ENCODE measurements around the gene ATP6V0A4. TPM values are rescaled to one million over a fixed set of nuclear protein-coding genes. Genes with fewer than 3 reads are reported as not detected.

ATP6V0A4 gene
- total RNA-seq, 1 experiment from 2014 or later = 9.1 TPM

DNA sequence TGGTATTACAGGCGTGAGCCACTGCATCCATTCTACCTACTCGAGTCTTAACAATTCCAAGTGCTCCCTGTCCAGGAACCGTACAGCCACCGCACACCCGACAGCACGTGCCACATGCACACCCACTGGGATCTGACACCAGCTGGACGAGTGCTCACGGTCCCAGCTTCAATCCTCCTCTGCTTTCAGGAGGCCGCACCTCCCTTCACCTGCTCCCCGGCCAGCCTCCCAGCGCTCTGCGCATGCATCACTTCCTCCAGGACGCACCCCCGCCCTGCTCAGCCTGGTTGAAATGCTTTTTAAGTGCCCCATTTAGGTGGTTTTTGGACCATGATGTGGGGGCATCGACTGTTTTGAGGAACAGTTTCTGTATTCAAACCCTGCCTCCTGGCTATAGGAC is 47.5 kb downstream of the ATP6V0A4 start:
- no peaks in the 10 kb centered on the region for H3K9me2 ChIP-seq (ENCODE audit: insufficient read depth)
- intact Hi-C loops (cut with micrococcal nuclease; ENCODE audit: unreplicated experiment) = loop anchor here (10.0 kb wide), 1 partner anchor 284 kb away; the partner anchor contains the start of gene ZC3HAV1L
- CTCF ChIA-PET = no interaction called here

DNA sequence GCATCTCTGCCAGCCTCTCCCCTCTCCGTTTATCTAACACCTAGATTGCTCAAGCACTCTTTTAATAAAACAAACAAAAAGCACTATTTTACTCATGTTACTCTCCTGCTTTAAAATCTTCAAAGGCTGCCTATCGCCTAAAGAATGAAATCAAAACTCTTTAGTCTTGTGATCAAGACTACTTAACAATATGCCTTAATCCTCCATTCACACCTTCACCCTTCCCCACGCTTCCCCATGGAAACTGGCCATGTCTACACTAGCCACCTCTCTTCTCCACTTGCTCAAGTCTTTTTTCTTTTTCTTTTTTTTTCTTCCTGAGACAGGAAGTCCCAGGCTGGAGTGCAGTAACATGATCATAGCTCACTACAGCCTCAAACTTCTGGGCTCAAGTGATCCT is 48.0 kb downstream of the ATP6V0A4 start:
- POLR2A ChIA-PET (ENCODE audit: unreplicated experiment) = interaction anchor here (0.6 to 0.7 kb wide), 2 partner anchors 93 to 112 kb away, joined by 3 to 5 read pairs; no protein-coding TSS in a partner anchor
- H3K4me2 ChIP-seq = peak overlapping the region; percentile 3; the same call in 1 of the 2 replicates
- no peak overlapping the region for H3K4me3 ChIP-seq
- H3K9me3 ChIP-seq (ENCODE audit: insufficient read depth, low read depth) = no peaks in the 10 kb centered on the region
- H3K27me3 ChIP-seq (ENCODE audit: insufficient read depth, low read depth) = no peaks in the 10 kb centered on the region
- no peak for TF ChIP-seq EZH2 (IDR thresholded peaks at IDR 0.05; ENCODE audit: low read depth)
- TF ChIP-seq, protein P1, sequence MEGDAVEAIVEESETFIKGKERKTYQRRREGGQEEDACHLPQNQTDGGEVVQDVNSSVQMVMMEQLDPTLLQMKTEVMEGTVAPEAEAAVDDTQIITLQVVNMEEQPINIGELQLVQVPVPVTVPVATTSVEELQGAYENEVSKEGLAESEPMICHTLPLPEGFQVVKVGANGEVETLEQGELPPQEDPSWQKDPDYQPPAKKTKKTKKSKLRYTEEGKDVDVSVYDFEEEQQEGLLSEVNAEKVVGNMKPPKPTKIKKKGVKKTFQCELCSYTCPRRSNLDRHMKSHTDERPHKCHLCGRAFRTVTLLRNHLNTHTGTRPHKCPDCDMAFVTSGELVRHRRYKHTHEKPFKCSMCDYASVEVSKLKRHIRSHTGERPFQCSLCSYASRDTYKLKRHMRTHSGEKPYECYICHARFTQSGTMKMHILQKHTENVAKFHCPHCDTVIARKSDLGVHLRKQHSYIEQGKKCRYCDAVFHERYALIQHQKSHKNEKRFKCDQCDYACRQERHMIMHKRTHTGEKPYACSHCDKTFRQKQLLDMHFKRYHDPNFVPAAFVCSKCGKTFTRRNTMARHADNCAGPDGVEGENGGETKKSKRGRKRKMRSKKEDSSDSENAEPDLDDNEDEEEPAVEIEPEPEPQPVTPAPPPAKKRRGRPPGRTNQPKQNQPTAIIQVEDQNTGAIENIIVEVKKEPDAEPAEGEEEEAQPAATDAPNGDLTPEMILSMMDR (conservative IDR thresholded peaks at IDR 0.05) = no peak
- no peaks in the 10 kb centered on the region for H4K20me1 ChIP-seq (ENCODE audit: insufficient read depth)
- peaks cover 41% of the 10 kb centered on the region for H3F3A ChIP-seq (ENCODE audit: insufficient read depth, low read depth)
- BruUV-seq (replicated peaks) = no TSS peak
- DNase-seq = no peak
- peaks cover 45% of the 10 kb centered on the region for H3K4me1 ChIP-seq (replicated peaks; ENCODE audit: insufficient read depth)
- H3K9me2 ChIP-seq (ENCODE audit: insufficient read depth) = no peaks in the 10 kb centered on the region
- CTCF ChIA-PET = no interaction called here
- H3K36me3 ChIP-seq (ENCODE audit: low read depth) = no peaks in the 10 kb centered on the region
- H3K27ac ChIP-seq = no peak overlapping the region
- intact Hi-C loops (cut with micrococcal nuclease; ENCODE audit: unreplicated experiment) = loop anchor here (10.0 kb wide), 1 partner anchor 285 kb away; the partner anchor contains the start of gene ZC3HAV1L
- H2AFZ ChIP-seq = peak overlapping the region; percentile 63
- H3K79me2 ChIP-seq (ENCODE audit: low read depth) = no peaks in the 10 kb centered on the region

More for the DNA sequence above, 47.5 kb downstream of the ATP6V0A4 start:
- H3K27me3 ChIP-seq (ENCODE audit: insufficient read depth, low read depth) = no peaks in the 10 kb centered on the region
- H2AFZ ChIP-seq = no peak overlapping the region
- H3K4me3 ChIP-seq = no peak overlapping the region
- no peak for DNase-seq
- no peaks in the 10 kb centered on the region for H3K36me3 ChIP-seq (ENCODE audit: low read depth)
- no peak for TF ChIP-seq EZH2 (IDR thresholded peaks at IDR 0.05; ENCODE audit: low read depth)
- TF ChIP-seq, protein P1 (conservative IDR thresholded peaks at IDR 0.05) = no peak
- H3K27ac ChIP-seq = no peak overlapping the region
- no peaks in the 10 kb centered on the region for H4K20me1 ChIP-seq (ENCODE audit: insufficient read depth)
- H3K4me1 ChIP-seq (replicated peaks; ENCODE audit: insufficient read depth) = peaks cover 50% of the 10 kb centered on the region
- H3K4me2 ChIP-seq = no peak overlapping the region
- POLR2A ChIA-PET (ENCODE audit: unreplicated experiment) = interaction anchor here (0.6 kb wide), 1 partner anchor 111 kb away, joined by 3 read pairs; no protein-coding TSS in a partner anchor
- BruUV-seq (replicated peaks) = no TSS peak
- H3K79me2 ChIP-seq (ENCODE audit: low read depth) = no peaks in the 10 kb centered on the region
- no peaks in the 10 kb centered on the region for H3K9me3 ChIP-seq (ENCODE audit: insufficient read depth, low read depth)
- peaks cover 43% of the 10 kb centered on the region for H3F3A ChIP-seq (ENCODE audit: insufficient read depth, low read depth)

DNA sequence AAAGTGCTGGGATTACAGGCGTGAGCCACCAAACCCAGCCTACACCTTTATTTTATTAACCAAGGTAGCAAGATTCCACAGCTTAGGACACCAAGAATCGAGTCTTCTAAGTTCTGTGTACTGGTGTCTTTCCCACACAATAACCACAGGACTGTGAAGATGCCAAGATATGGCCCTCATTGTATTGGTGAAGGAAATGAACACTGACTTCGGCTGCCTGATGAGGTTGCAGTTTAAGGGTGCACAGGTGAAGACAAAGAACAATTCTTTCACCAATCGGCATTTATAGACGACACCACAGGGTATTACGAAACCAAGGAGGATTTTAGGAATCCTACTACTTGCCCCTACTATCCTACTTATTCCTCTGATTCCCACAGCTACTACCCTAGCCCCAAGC is 49.3 kb downstream of the ATP6V0A4 start:
- H3K4me1 ChIP-seq (replicated peaks; ENCODE audit: insufficient read depth) = peaks cover 32% of the 10 kb centered on the region
- peaks cover 28% of the 10 kb centered on the region for H3F3A ChIP-seq (ENCODE audit: insufficient read depth, low read depth)
- H3K4me2 ChIP-seq = no peak overlapping the region
- ChIA-PET CTCF (interaction anchor here (0.6 kb wide), 1 partner anchor 911 kb away, joined by 3 read pairs; no protein-coding TSS in a partner anchor), POLR2A (ENCODE audit: unreplicated experiment) (no interaction called here)
- H3K27me3 ChIP-seq (ENCODE audit: insufficient read depth, low read depth) = no peaks in the 10 kb centered on the region
- intact Hi-C loops (cut with micrococcal nuclease; ENCODE audit: unreplicated experiment) = no loop called here
- DNase-seq = no peak
- H3K9me2 ChIP-seq (ENCODE audit: insufficient read depth) = no peaks in the 10 kb centered on the region
- no peak overlapping the region for H2AFZ ChIP-seq
- TF ChIP-seq, protein P1 (conservative IDR thresholded peaks at IDR 0.05) = no peak
- TF ChIP-seq EZH2 (IDR thresholded peaks at IDR 0.05; ENCODE audit: low read depth) = no peak
- no peaks in the 10 kb centered on the region for H3K9me3 ChIP-seq (ENCODE audit: insufficient read depth, low read depth)
- no peak overlapping the region for H3K27ac ChIP-seq
- no peaks in the 10 kb centered on the region for H4K20me1 ChIP-seq (ENCODE audit: insufficient read depth)
- no peaks in the 10 kb centered on the region for H3K36me3 ChIP-seq (ENCODE audit: low read depth)
- BruUV-seq (replicated peaks) = no TSS peak
- H3K4me3 ChIP-seq = no peak overlapping the region
- H3K79me2 ChIP-seq (ENCODE audit: low read depth) = no peaks in the 10 kb centered on the region
